IPS-20b (cell line): Measurements from ENCODE around the gene ALG12.
A peak's percentile ranks its signal among the peaks of the same experiment; 100 is the strongest.

ENCODE experiments used
- H3K27ac ChIP-seq: one replicate; pipeline ENCODE4 v1.5.1; 2013; ENCODE audit warnings: low read length
- H3K27me3 ChIP-seq: 2 replicates; pipeline ENCODE4 v1.6.1; 2013; ENCODE audit warnings: mild to moderate bottlenecking, low read length, inconsistent platforms; ENCODE audit not compliant: insufficient read depth
- H3K36me3 ChIP-seq: 2 replicates; pipeline ENCODE4 v1.6.1; 2013; ENCODE audit warnings: low read depth, mild to moderate bottlenecking, inconsistent platforms, low read length, moderate library complexity; ENCODE audit not compliant: insufficient read depth
- H3K4me1 ChIP-seq: 2 replicates; pipeline ENCODE4 v1.6.1; 2013; ENCODE audit warnings: mild to moderate bottlenecking, control low read depth, inconsistent platforms, low read length, moderate library complexity; ENCODE audit not compliant: insufficient read depth
- H3K4me3 ChIP-seq: 2 replicates; pipeline ENCODE4 v1.5.1; 2013; ENCODE audit warnings: mild to moderate bottlenecking, low read length, inconsistent platforms
- H3K9ac ChIP-seq: 2 replicates; pipeline ENCODE4 v1.6.1; 2013; ENCODE audit warnings: low read depth, mild to moderate bottlenecking, inconsistent platforms, low read length, moderate library complexity
- H3K9me3 ChIP-seq: 2 replicates; pipeline ENCODE4 v1.6.1; 2013; ENCODE audit warnings: mild to moderate bottlenecking, low read depth, low read length, inconsistent platforms; ENCODE audit not compliant: insufficient read depth

The ALG12 gene

GRCh38 chr22:49962012-49962750, 43.9 kb upstream of the ALG12 start:
- Histone ChIP-seq H3K9ac (peak overlapping the region; percentile 65; the same call in 1 of the 2 replicates), H3K9me3 (no peaks in the 10 kb centered on the region), H3K36me3 (peaks cover 18% of the 10 kb centered on the region; the same call in 1 of the 2 replicates), H3K27me3 (peaks cover 17% of the 10 kb centered on the region; the same call in 1 of the 2 replicates), H3K27ac (no peak overlapping the region), H3K4me3 (peak overlapping the region; percentile 78), H3K4me1 (no peaks in the 10 kb centered on the region; the same call in 1 of the 2 replicates)

- H3K9ac ChIP-seq: peak overlapping the region; percentile 45; the same call in 1 of the 2 replicates
- no peaks in the 10 kb centered on the region for H3K9me3 ChIP-seq
- peak overlapping the region; percentile 78 for H3K4me3 ChIP-seq
- H3K27me3 ChIP-seq: peaks cover 17% of the 10 kb centered on the region; the same call in 1 of the 2 replicates
- no peaks in the 10 kb centered on the region; the same call in 1 of the 2 replicates for H3K4me1 ChIP-seq
- H3K36me3 ChIP-seq: peaks cover 18% of the 10 kb centered on the region; the same call in 1 of the 2 replicates
- no peak overlapping the region for H3K27ac ChIP-seq
Observed at GRCh38 chr22:49961601-49962011, 43.4 kb upstream of the ALG12 start.

GRCh38 chr22:49961005-49961600, 42.9 kb upstream of the ALG12 start:
- no peak overlapping the region for H3K27ac ChIP-seq
- H3K9ac ChIP-seq: peak overlapping the region; percentile 45; the same call in 1 of the 2 replicates
- peaks cover 17% of the 10 kb centered on the region; the same call in 1 of the 2 replicates for H3K27me3 ChIP-seq
- no peaks in the 10 kb centered on the region; the same call in 1 of the 2 replicates for H3K4me1 ChIP-seq
- peak overlapping the region; percentile 78 for H3K4me3 ChIP-seq
- H3K9me3 ChIP-seq: no peaks in the 10 kb centered on the region
- H3K36me3 ChIP-seq: peaks cover 18% of the 10 kb centered on the region; the same call in 1 of the 2 replicates

DNA sequence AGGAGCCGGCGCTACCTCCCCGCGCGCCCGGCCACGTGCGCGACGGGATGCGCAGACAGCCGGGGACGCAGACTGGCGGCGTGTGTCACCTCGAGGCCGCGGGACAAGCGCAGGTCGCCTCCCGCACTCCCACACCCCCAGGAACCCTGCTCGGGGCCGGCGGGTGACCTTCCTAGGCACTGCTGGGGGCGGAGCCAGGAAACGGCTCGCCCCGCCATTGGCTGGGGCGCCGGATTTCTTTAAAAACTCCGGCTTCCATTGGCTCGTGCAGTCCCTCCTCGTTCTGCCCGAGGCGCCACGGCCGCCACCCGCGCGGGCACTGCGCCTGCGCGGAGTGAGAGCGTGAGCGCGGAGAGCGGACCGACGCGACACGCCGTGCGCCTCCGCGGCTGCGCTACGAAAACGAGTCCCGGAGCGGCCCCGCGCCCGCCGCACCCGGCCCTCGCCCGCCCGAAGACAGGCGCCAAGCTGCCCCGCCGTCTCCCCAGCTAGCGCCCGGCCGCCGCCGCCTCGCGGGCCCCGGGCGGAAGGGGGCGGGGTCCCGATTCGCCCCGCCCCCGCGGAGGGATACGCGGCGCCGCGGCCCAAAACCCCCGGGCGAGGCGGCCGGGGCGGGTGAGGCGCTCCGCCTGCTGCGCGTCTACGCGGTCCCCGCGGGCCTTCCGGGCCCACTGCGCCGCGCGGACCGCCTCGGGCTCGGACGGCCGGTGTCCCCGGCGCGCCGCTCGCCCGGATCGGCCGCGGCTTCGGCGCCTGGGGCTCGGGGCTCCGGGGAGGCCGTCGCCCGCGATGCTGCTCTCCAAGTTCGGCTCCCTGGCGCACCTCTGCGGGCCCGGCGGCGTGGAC, 42.1 kb upstream of the ALG12 start, which contains the start of gene PIM3:
PIM3 (plus strand) TSS at position 614 of the 846 bp plus-strand sequence; CDS start at position 790, 176 bp downstream.
- Histone ChIP-seq H3K4me3 (peak within 1 kb of the TSS; percentile 78), H3K27me3 (peaks cover 17% of the 10 kb centered on the region; the same call in 1 of the 2 replicates), H3K9ac (peak within 1 kb of the TSS; percentile 59; the same call in 1 of the 2 replicates), H3K36me3 (peaks cover 18% of the 10 kb centered on the region; the same call in 1 of the 2 replicates), H3K27ac (no peak within 1 kb of the TSS), H3K9me3 (no peaks in the 10 kb centered on the region), H3K4me1 (no peaks in the 10 kb centered on the region; the same call in 1 of the 2 replicates)

DNA sequence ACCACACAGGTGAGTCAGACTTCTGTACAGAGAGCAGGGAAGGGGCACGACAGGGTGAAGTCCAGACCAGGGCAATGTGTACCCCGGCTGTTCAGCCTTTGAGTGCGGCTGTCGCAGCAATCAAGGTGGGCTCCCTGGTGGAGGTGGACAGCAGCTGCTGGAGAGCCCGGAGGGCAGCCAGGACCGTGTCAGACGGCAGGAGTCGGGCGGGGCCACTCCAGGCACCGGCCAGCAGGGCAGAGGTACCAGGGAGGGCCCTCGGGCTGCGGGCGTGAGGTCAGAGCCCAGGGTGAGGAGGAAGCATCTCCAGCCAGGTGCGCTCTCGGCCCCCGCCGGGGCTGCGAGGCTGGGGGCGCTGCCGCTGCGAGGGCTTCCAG, 41.5 kb upstream of the ALG12 start:
- peaks cover 18% of the 10 kb centered on the region; the same call in 1 of the 2 replicates for H3K36me3 ChIP-seq
- no peaks in the 10 kb centered on the region; the same call in 1 of the 2 replicates for H3K4me1 ChIP-seq
- H3K9ac ChIP-seq: peak overlapping the region; percentile 59; the same call in 1 of the 2 replicates
- no peak overlapping the region for H3K27ac ChIP-seq
- H3K27me3 ChIP-seq: peaks cover 17% of the 10 kb centered on the region; the same call in 1 of the 2 replicates
- peak overlapping the region; percentile 68 for H3K4me3 ChIP-seq
- H3K9me3 ChIP-seq: no peaks in the 10 kb centered on the region

DNA sequence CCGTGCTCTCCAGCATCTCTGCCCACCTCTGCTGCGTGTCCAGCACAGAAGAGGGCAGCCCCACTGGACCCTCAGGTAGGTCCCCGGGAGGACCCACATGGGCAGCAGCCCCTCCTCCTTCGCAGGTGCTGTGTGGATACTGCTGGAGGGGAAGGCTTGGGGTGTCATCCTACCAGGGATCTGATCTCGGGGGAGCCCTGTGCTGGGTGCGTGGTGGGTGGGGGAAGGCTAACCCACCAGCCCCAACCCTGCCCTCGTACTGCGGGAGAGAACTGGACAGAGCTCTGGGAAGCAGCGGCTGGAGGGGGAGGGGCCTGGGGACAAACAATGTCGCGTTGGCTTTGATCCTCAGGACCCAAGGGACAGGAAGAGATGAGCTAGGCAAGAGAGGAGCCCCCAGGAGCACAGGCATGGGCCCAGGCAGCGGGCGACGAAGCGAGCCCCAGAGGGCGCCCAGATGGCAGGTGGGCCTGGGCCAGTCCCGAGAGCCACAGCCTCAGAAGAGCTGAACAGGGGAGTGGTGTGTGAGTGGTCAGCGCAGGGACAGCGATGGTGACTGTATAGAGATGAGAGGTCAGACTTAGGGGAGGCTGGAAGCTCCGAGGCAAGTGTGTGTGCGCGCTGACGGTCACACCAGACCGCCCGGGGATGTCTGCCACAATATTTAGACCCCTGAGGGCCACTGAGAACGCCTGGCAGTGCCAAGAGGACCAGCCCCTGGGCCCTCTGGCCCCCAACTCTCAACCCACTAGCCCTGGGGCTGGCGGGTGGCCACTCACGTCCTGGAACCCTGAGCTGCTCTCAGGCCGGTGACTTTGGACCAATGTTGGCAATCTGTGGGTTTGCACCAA, 40.9 kb upstream of the ALG12 start:
- Histone ChIP-seq H3K9me3 (no peaks in the 10 kb centered on the region), H3K4me1 (no peaks in the 10 kb centered on the region; the same call in 1 of the 2 replicates), H3K27ac (no peak overlapping the region), H3K36me3 (peaks cover 18% of the 10 kb centered on the region; the same call in 1 of the 2 replicates), H3K27me3 (peaks cover 17% of the 10 kb centered on the region; the same call in 1 of the 2 replicates), H3K4me3 (peak overlapping the region; percentile 68; the same call in 1 of the 2 replicates), H3K9ac (no peak overlapping the region)

DNA sequence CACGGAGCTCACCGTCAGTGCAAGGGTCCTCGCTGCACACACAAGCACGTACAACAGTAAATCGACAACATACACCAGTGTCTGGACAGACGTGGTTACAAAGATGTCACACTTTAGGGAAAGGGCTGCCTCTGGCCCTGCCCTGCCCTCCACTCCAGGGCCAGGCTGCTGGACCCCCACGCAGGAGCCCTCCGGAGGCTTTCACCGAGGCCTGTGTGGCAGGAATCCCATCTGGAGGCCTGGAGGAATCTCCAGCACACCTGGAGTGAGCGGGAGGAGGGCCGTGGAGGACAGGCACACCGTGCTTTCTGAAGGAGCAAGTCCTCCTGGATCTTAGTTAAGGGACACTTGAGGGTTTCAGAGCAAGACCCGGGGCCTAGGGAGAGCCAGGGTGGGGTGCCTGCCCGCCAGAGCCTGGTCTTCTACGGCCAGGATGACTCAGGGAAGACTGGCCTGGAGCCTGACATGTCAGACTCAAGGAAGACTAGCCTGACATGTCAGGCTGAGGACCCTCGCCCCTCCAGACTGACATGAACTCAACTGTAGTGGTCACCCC, 40.2 kb upstream of the ALG12 start:
- no peaks in the 10 kb centered on the region for H3K9me3 ChIP-seq
- no peaks in the 10 kb centered on the region; the same call in 1 of the 2 replicates for H3K4me1 ChIP-seq
- peaks cover 11% of the 10 kb centered on the region; the same call in 1 of the 2 replicates for H3K36me3 ChIP-seq
- H3K9ac ChIP-seq: no peak overlapping the region
- no peak overlapping the region for H3K27ac ChIP-seq
- peaks cover 17% of the 10 kb centered on the region; the same call in 1 of the 2 replicates for H3K27me3 ChIP-seq
- no peak overlapping the region for H3K4me3 ChIP-seq

DNA sequence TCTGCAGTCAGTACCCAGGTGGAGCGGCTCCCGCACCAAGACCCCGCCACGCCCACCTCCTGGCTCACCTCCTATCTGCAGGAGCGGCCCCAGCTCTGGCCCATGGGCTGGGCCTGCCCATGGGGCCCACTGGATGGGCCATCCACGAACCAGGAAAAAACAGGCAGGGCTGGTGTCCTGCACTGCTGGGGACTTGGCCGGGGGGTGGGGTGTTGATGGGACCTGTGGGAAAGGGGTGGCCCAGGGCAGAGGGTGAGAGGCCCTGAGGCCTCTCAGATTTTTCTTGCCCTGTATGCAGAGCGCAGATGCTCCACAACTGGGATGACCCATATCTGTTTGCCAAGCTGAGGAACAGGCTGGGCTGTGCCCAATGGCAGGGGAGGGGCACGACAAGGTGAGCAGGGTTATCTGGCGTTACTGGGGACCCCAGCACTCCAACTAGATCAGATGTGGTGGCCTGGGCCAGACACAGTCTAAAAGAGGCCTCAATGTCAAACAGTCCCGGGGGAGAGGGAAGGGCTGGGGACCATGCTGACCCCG, 39.7 kb upstream of the ALG12 start:
- Histone ChIP-seq H3K4me1 (no peaks in the 10 kb centered on the region; the same call in 1 of the 2 replicates), H3K9ac (no peak overlapping the region), H3K36me3 (peaks cover 5% of the 10 kb centered on the region; the same call in 1 of the 2 replicates), H3K9me3 (no peaks in the 10 kb centered on the region), H3K27ac (no peak overlapping the region), H3K4me3 (no peak overlapping the region), H3K27me3 (peaks cover 17% of the 10 kb centered on the region; the same call in 1 of the 2 replicates)

DNA sequence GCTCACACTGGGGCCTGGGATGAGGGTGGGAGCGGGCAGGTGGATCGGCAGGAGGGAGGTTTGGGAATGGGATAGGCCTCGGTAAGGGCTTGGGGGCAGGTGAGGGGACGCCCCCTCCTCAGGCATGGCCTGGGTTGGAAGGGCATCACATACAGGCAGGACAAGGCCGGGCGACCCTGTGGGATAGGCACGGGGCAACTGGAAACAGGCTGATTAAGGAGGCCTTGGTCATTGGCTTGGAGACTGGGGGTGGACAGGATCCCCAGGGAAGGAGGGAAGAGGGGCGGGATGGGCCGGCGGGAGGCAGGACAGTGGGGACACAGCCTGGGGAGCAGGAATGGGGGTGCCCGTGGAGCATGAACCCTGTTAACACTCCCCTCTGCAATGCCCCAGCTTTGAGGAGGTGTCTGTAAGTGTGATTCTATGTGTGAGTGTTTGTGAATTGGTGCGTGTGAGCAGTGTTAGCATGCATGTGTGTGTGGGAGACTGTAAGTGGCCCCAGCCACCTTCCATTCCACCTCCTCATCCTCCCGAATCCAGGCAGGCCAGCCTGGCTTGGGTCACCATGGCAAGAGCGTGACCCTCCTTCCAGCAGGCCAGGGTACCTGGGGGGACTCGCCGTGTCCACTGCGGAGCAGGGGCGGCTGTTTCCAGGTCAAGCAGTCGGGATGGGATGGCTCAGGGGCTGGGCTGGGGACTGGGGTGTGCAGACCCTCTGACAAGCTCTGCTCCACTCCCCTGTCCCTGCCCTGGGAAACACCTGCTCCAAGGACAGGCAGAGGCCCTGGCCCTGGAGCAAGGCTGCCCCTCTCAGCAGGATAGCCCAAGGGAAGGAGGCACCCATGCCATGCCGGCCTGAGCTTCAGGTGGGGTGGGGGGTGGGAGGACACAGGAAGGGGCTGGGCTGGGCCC, 38.9 kb upstream of the ALG12 start:
- Histone ChIP-seq H3K27ac (no peak overlapping the region), H3K36me3 (no peaks in the 10 kb centered on the region), H3K9ac (no peak overlapping the region), H3K27me3 (peaks cover 17% of the 10 kb centered on the region; the same call in 1 of the 2 replicates), H3K4me1 (no peaks in the 10 kb centered on the region), H3K9me3 (no peaks in the 10 kb centered on the region), H3K4me3 (no peak overlapping the region)
